Mammary epithelial cell (primary cell): ENCODE data around the gene NUTM2F.
"Not testable (repeated sequence)": the region's sequence is repeated elsewhere in the genome, so short reads cannot be mapped to it uniquely, and the experiment has no call there.

Experiments
- CTCF ChIP-seq, 2 donors: IDR thresholded peaks in 1 of 2; conservative IDR thresholded peaks in 1 of 2; 2 replicates each; pipeline ENCODE4 v1.5.1; 2011 to 2012; ENCODE audit warnings: inconsistent platforms in 2 of 2, low read length in 2 of 2, mild to moderate bottlenecking in 2 of 2, control low read depth in 1 of 2, low read depth in 1 of 2; ENCODE audit not compliant: insufficient read depth in 1 of 2; ENCODE audit errors: extremely low read depth in 1 of 2
- EZH2 ChIP-seq: IDR thresholded peaks from 2 replicates; pipeline ENCODE4 v1.6.1; 2012; ENCODE audit warnings: low read length, inconsistent platforms, borderline replicate concordance

GRCh38 chr9:94341703-94342102 lies 13.3 kb upstream of the NUTM2F start:
- TF ChIP-seq CTCF (conservative IDR thresholded peaks at IDR 0.05 in 1 of 2, IDR thresholded peaks at IDR 0.05 in 1 of 2; ENCODE audit: extremely low read depth in 1 of 2, insufficient read depth in 1 of 2, low read depth in 1 of 2, low read length in 2 of 2); EZH2: not testable (repeated sequence)
